H1 (cell line): ENCODE results near the gene KCNQ1. TPM values are rescaled to one million over a fixed set of nuclear protein-coding genes. Genes with fewer than 3 reads are reported as not detected.

Experiments used
- CTCF ChIA-PET: fragments of 300-600 bp; sonication (Branson Sonifier 250); formaldehyde crosslinking; loops from one replicate; lab custom pipeline; 2021; ENCODE audit not compliant: partially characterized antibody; lab: Charles Lee
- POLR2A ChIA-PET: fragments of 300-600 bp; sonication (Branson Sonifier 250); formaldehyde crosslinking; loops from one replicate; lab custom pipeline; 2021; ENCODE audit warnings: inconsistent platforms; ENCODE audit not compliant: partially characterized antibody; lab: Charles Lee
- DNase-seq, 2 experiments: peaks; one replicate each; pipeline versions ENCODE4 v3.0.0 to v3.0.0-alpha.2; 2010 to 2022; ENCODE audit warnings: low spot score in 2 of 2, low read depth in 1 of 2, mixed read lengths in 1 of 2
- FAIRE-seq: peaks from 2 replicates; lab custom pipeline; 2011; peaks lifted over from hg19 to GRCh38; lab: Jason Lieb, UNC
- H2AFZ ChIP-seq: 2 replicates; pipeline ENCODE4 v1.8.1; 2012; ENCODE audit warnings: low read length, inconsistent platforms
- H2AK5ac ChIP-seq: 2 replicates; pipeline ENCODE4 v1.6.1; 2013; ENCODE audit warnings: low read depth, low read length
- H2BK120ac ChIP-seq: replicated peaks from 2 replicates; pipeline ENCODE3; 2013; ENCODE audit warnings: low read depth, low read length, inconsistent platforms
- H2BK12ac ChIP-seq: 2 replicates; pipeline ENCODE4 v1.6.1; 2013; ENCODE audit warnings: low read depth, low read length
- H2BK15ac ChIP-seq: 2 replicates; pipeline ENCODE4 v1.6.1; 2013; ENCODE audit warnings: low read length
- H2BK20ac ChIP-seq: 2 replicates; pipeline ENCODE4 v1.6.1; 2013; ENCODE audit warnings: low read length
- H2BK5ac ChIP-seq: 2 replicates; pipeline ENCODE4 v1.6.1; 2013; ENCODE audit warnings: low read depth, low read length
- H3K14ac ChIP-seq: 2 replicates; pipeline ENCODE4 v1.6.1; 2013; ENCODE audit warnings: inconsistent platforms; ENCODE audit not compliant: insufficient read length
- H3K18ac ChIP-seq: 2 replicates; pipeline ENCODE4 v1.6.1; 2013; ENCODE audit warnings: low read length; ENCODE audit errors: extremely low read depth
- H3K23ac ChIP-seq: 2 replicates; pipeline ENCODE4 v1.6.1; 2013; ENCODE audit warnings: inconsistent platforms; ENCODE audit not compliant: insufficient read length
- H3K23me2 ChIP-seq: 2 replicates; pipeline ENCODE4 v1.6.1; 2013; ENCODE audit warnings: low read depth, low read length
- H3K27ac ChIP-seq: 2 replicates; pipeline ENCODE4 v1.6.1; 2011; ENCODE audit warnings: low read depth, low read length, inconsistent platforms
- H3K27me3 ChIP-seq, 4 experiments: replicated peaks in 1 of 4; 1 replicate in 1 of 4; 2 replicates in 3 of 4; pipeline versions ENCODE4 v1.6.1 to v1.8.1; 2011 to 2013; ENCODE audit warnings: low read length in 3 of 4, mild to moderate bottlenecking in 3 of 4, inconsistent platforms in 2 of 4, mixed read lengths in 2 of 4, moderate library complexity in 1 of 4; ENCODE audit not compliant: control insufficient read depth in 3 of 4, insufficient read depth in 3 of 4; ENCODE audit errors: extremely low read depth in 1 of 4
- H3K36me3 ChIP-seq, 4 experiments: 2 replicates each; pipeline versions ENCODE4 v1.6.1 to v1.8.1; 2011 to 2013; ENCODE audit warnings: mild to moderate bottlenecking in 4 of 4, low read length in 3 of 4, moderate library complexity in 2 of 4, control low read depth in 1 of 4, inconsistent platforms in 1 of 4; ENCODE audit not compliant: insufficient read depth in 4 of 4, control insufficient read depth in 2 of 4
- H3K4ac ChIP-seq: replicated peaks from 2 replicates; pipeline ENCODE3; 2013; ENCODE audit warnings: low read length, low read depth, mixed read lengths, inconsistent platforms; ENCODE audit not compliant: insufficient read length
- H3K4me1 ChIP-seq, 4 experiments: replicated peaks in 1 of 4; 1 replicate in 1 of 4; 2 replicates in 3 of 4; pipeline versions ENCODE4 v1.6.1 to v1.8.1; 2011 to 2013; ENCODE audit warnings: low read length in 3 of 4, inconsistent platforms in 2 of 4, mixed read lengths in 1 of 4; ENCODE audit not compliant: insufficient read depth in 4 of 4, control insufficient read depth in 3 of 4
- H3K4me2 ChIP-seq, 2 experiments: 2 replicates each; pipeline versions ENCODE4 v1.6.1 to v1.8.1; 2011 to 2013; ENCODE audit warnings: low read depth in 2 of 2, low read length in 2 of 2, control low read depth in 1 of 2, inconsistent platforms in 1 of 2, mild to moderate bottlenecking in 1 of 2; ENCODE audit not compliant: insufficient read depth in 1 of 2
- H3K4me3 ChIP-seq, 4 experiments: fragments of 200-600, 300-600 bp in 1 of 4; sonication (generic), shearing (Covaris generic), sonication (Bioruptor Twin) in 1 of 4; 2 replicates each; pipeline versions ENCODE4 v1.5.1 to v1.8.1; 2011 to 2016; ENCODE audit warnings: low read length in 4 of 4, low read depth in 3 of 4, control low read depth in 2 of 4, inconsistent platforms in 2 of 4, mild to moderate bottlenecking in 2 of 4, mixed read lengths in 1 of 4, moderate library complexity in 1 of 4; ENCODE audit not compliant: insufficient read depth in 2 of 4; ENCODE audit errors: extremely low read depth in 1 of 4
- H3K56ac ChIP-seq: replicated peaks from 2 replicates; pipeline ENCODE3; 2013; ENCODE audit warnings: low read depth, mild to moderate bottlenecking, mixed read lengths, low read length, inconsistent platforms; ENCODE audit not compliant: insufficient read length
- H3K79me1 ChIP-seq: 2 replicates; pipeline ENCODE4 v1.6.1; 2013; ENCODE audit warnings: low read depth, low read length, control low read depth
- H3K79me2 ChIP-seq, 2 experiments: 2 replicates each; pipeline versions ENCODE4 v1.6.1 to v1.8.1; 2012 to 2013; ENCODE audit warnings: low read length in 2 of 2, mild to moderate bottlenecking in 2 of 2, inconsistent platforms in 1 of 2; ENCODE audit not compliant: insufficient read depth in 2 of 2, control insufficient read depth in 1 of 2
- H3K9ac ChIP-seq, 4 experiments: replicated peaks in 1 of 4; 1 replicate in 1 of 4; 2 replicates in 3 of 4; pipeline versions ENCODE4 v1.6.1 to v1.8.1; 2011 to 2013; ENCODE audit warnings: low read depth in 3 of 4, low read length in 3 of 4, control low read depth in 2 of 4, mild to moderate bottlenecking in 2 of 4, moderate library complexity in 2 of 4, inconsistent platforms in 1 of 4; ENCODE audit errors: extremely low read depth in 1 of 4
- H3K9me3 ChIP-seq, 2 experiments: 2 replicates each; pipeline versions ENCODE4 v1.6.1 to v1.8.1; 2012 to 2013; ENCODE audit warnings: mild to moderate bottlenecking in 2 of 2, moderate library complexity in 2 of 2, control low read depth in 1 of 2, inconsistent platforms in 1 of 2, low read depth in 1 of 2, low read length in 1 of 2, mixed read lengths in 1 of 2; ENCODE audit not compliant: insufficient read depth in 2 of 2
- H4K20me1 ChIP-seq, 2 experiments: replicated peaks in 1 of 2; 2 replicates each; pipeline versions ENCODE3 to v1.8.1; 2011 to 2013; ENCODE audit warnings: inconsistent platforms in 2 of 2, low read length in 2 of 2, mild to moderate bottlenecking in 1 of 2; ENCODE audit not compliant: insufficient read depth in 2 of 2, control insufficient read depth in 1 of 2
- H4K5ac ChIP-seq: 2 replicates; pipeline ENCODE4 v1.6.1; 2013; ENCODE audit warnings: low read length, low read depth, mixed read lengths, inconsistent platforms; ENCODE audit not compliant: insufficient read length
- H4K8ac ChIP-seq: 2 replicates; pipeline ENCODE4 v1.8.0; 2013; ENCODE audit warnings: mild to moderate bottlenecking, moderate library complexity, low read length, inconsistent platforms; ENCODE audit not compliant: insufficient read depth; ENCODE audit errors: extremely low read depth
- H4K91ac ChIP-seq: replicated peaks from 2 replicates; pipeline ENCODE3; 2013; ENCODE audit warnings: low read length, mixed read lengths, inconsistent platforms; ENCODE audit not compliant: insufficient read length
- BACH1 ChIP-seq: IDR thresholded peaks from 2 replicates; pipeline ENCODE4 v1.6.1; 2012; ENCODE audit warnings: low read length, improper control_type of control experiment
- SIX5 ChIP-seq: IDR thresholded peaks from 2 replicates; pipeline ENCODE4 v1.6.1; 2011; ENCODE audit warnings: mild to moderate bottlenecking, low read depth, low read length
- SP2 ChIP-seq: IDR thresholded peaks from 2 replicates; pipeline ENCODE4 v1.6.1; 2012; ENCODE audit warnings: mild to moderate bottlenecking, low read length, inconsistent platforms
- SP4 ChIP-seq: IDR thresholded peaks from 2 replicates; pipeline ENCODE4 v1.6.1; 2012; ENCODE audit warnings: low read length, inconsistent platforms
- SRF ChIP-seq: IDR thresholded peaks from 2 replicates; pipeline ENCODE4 v1.6.1; 2011; ENCODE audit warnings: mild to moderate bottlenecking, low read depth, low read length, moderate library complexity
- TAF7 ChIP-seq: optimal IDR thresholded peaks from 2 replicates; pipeline ENCODE3; 2011; ENCODE audit warnings: low read depth, mild to moderate bottlenecking, inconsistent platforms, low read length, moderate library complexity, borderline replicate concordance
- WGBS, 2 experiments: shearing (Covaris generic) in 1 of 2; methylation state at CpG; one replicate each; pipeline versions ENCODE4 v1.1.6 to v1.1.7; 2013 to 2015; ENCODE audit warnings: low lambda C conversion rate in 2 of 2, mixed read lengths in 2 of 2, inconsistent platforms in 1 of 2, low coverage in 1 of 2, missing lambda C conversion rate in 1 of 2; ENCODE audit not compliant: insufficient replicate concordance in 2 of 2, insufficient coverage in 1 of 2, insufficient read length in 1 of 2; ENCODE audit errors: extremely low coverage in 1 of 2, missing lambda C conversion rate in 1 of 2; 5-methylcytosine and 5-hydroxymethylcytosine counted together
- polyA plus RNA-seq, 7 experiments: library from polyadenylated mRNA; depleted of rRNA in 3 of 7; stranded (reverse) in 5 of 7; unstranded in 2 of 7; fragments of >200 nt in 5 of 7; fragments of 200-250 nt in 2 of 7; gene quantifications; 1 replicate in 5 of 7; 2 replicates in 1 of 7; 4 replicates in 1 of 7; pipeline versions ENCODE4 v1.2.1 to v1.2.3, GENCODE V29; 2011 to 2013; ENCODE audit warnings: missing spikeins in 2 of 7, mixed read lengths in 2 of 7
- total RNA-seq: library from RNA; stranded (reverse); fragmentation: NEBNext Ultra II Directional; extraction: Animal tissue kit (Norgen Biotek cat#: 25700); gene quantifications from 2 replicates; pipeline ENCODE4 v1.2.1, GENCODE V29; 2021

The KCNQ1 gene
- total and polyA plus RNA-seq, 2 of the 8 experiments (the other 6 are each of a cell fraction or from before 2014, with no cell fraction given), result 1.9 to 2.0 TPM

DNA sequence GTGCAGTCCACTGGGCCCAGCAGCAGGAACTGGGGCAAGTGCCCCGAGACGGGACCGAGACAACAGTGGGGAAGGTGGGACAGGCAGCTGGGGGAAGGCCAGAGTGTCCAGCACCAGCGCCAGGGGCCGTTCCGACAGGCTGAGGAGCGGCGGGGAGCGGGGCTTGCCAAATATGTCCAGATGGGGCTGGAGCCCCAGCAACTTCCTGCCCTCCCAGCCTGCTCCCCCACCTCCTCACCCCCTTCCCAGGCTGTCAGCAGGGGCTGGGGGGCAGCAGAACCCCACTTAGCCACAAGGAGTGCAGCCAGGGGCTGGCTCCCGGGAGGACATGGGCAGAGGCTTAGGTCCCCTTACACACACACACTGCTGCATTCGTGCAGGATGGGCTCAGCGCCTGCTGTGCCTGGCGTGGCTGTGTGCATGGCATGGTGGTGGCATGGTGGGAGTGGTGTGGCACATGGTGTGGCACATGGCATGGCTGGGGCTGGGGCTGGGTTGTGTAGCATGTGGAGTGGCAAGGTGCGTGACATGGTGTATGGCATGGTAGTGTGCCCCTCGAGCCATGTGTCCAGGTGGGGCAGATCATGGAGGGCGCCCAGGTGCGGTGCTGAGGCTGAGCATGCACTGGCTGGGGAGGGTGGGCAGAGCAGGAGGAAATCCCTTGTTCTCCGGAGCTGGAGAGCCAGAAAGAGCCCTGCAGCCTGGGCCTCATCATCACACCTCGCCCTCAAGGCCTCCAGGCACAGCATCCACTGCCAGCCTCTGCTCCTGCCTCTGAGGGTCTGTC, 389.1 kb downstream of the KCNQ1 start:
- Histone ChIP-seq H3K4ac (peak overlapping the region; percentile 83), H2BK15ac (peak overlapping the region; percentile 88; the same call in 1 of the 2 replicates), H3K79me2 (no peaks in the 10 kb centered on the region), H3K4me3 (no peak overlapping the region), H3K9ac (no peak overlapping the region), H3K14ac (no peak overlapping the region), H3K4me1 (peaks cover 0 to 21% (median 13%) of the 10 kb centered on the region in 4 experiments; a peak in 6 of 7 replicates), H3K27me3 (peaks cover 0 to 3% (median 2%) of the 10 kb centered on the region in 4 experiments; a peak in 3 of 7 replicates), H4K20me1 (peaks cover 0 to 2% of the 10 kb centered on the region in 2 experiments), H3K56ac (no peak overlapping the region), H3K23me2 (no peaks in the 10 kb centered on the region), H3K36me3 (no peaks in the 10 kb centered on the region), H3K27ac (no peak overlapping the region), H2AK5ac (peak overlapping the region; percentile 40; the same call in 1 of the 2 replicates), H2AFZ (no peak overlapping the region), H3K4me2 (no peak overlapping the region), H4K8ac (peak overlapping the region; percentile 86; the same call in 1 of the 2 replicates), H4K5ac (no peak overlapping the region), H3K79me1 (no peaks in the 10 kb centered on the region), H4K91ac (peak overlapping the region; percentile 84), H2BK5ac (peak overlapping the region; percentile 52; the same call in 1 of the 2 replicates), H3K9me3 (peaks cover 0 to 4% of the 10 kb centered on the region in 2 experiments; a peak in 2 of 4 replicates), H2BK20ac (no peak overlapping the region), H2BK12ac (peak overlapping the region; percentile 90; the same call in 1 of the 2 replicates), H2BK120ac (no peak overlapping the region), H3K23ac (no peak overlapping the region), H3K18ac (peak overlapping the region; percentile 83; the same call in 1 of the 2 replicates)
- no peak for DNase-seq
- FAIRE-seq, result no peak
- WGBS, 2 experiments, result 88% methylated on average over 18 of the region's 19 CpGs; no CpG with 5 or more reads in 1 of the 2 experiments
- ChIA-PET CTCF (no interaction called here), POLR2A (no interaction called here)
- TF ChIP-seq TAF7 (no peak), BACH1 (no peak), SP2 (no peak), SP4 (no peak), SRF (no peak), SIX5 (no peak)
